ENCODE results near the gene EGFL7. TPM values are rescaled to one million over a fixed set of nuclear protein-coding genes. Genes with fewer than 3 reads are reported as not detected.
"Not testable (repeated sequence)": the region's sequence is repeated elsewhere in the genome, so short reads cannot be mapped to it uniquely, and the experiment has no call there.

EGFL7 gene
- total RNA-seq, 2 experiments from 2014 or later: 1.1 to 1.6 TPM

DNA sequence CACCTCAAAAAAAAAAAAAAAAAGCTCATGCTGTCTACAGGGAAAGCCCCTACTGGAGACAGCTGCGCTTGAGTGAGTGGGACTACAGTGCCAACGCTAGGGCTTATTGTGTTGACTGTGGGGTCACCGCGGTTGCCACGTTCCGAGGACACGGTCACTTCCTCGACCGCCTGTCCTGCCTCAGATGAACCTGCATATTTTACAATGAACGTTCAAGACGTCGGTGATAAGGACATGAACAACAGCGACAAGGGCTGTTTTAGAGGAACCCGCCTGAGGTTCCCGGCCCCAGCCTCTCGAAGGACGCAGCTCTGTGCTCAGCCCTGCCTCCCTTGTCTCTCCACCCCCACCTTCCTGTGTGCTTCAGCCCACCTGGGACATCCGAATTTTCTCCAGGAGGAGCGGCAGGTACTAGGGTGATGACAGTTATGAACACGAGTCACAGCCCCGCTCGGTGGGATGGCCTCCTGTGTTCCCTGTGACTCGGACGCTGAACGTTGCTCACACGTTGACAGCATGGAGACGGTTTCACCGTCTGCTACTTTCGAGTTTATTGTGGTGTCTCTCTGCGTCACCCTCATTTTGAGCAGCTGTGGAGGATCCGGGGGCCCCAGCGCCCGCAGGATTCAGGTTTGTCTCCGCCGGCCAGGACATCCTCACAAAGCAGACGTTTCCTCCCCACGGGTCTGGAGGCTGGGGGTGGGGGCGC is 38.4 kb downstream of the EGFL7 start:
- ATAC-seq: peak; percentile 93
- peak overlapping the region; percentile 97 for H3K27ac Mint-ChIP-seq
- intact Hi-C loops (cut with micrococcal nuclease): no loop called here
- no peaks in the 10 kb centered on the region for H3K36me3 Mint-ChIP-seq (ENCODE audit: low read depth)
- H3K27me3 Mint-ChIP-seq: peaks cover 19% of the 10 kb centered on the region
- peak; percentile 93 for DNase-seq
- H3K4me1 Mint-ChIP-seq (ENCODE audit: low read depth): peaks cover 26% of the 10 kb centered on the region
- POLR2A ChIA-PET: interaction anchor here (0.6 to 7.6 kb wide), 6 partner anchors 12 to 82 kb away, joined by 3 to 44 read pairs (median 4); partner anchors contain the start of gene AGPAT2
- peak overlapping the region; percentile 76 for H3K4me3 Mint-ChIP-seq
- CTCF ChIA-PET: interaction anchor here (1.0 to 1.5 kb wide), 4 partner anchors 26 to 30 kb away, joined by 3 to 4 read pairs (median 3); no protein-coding TSS in a partner anchor
- TF ChIP-seq, protein P1, sequence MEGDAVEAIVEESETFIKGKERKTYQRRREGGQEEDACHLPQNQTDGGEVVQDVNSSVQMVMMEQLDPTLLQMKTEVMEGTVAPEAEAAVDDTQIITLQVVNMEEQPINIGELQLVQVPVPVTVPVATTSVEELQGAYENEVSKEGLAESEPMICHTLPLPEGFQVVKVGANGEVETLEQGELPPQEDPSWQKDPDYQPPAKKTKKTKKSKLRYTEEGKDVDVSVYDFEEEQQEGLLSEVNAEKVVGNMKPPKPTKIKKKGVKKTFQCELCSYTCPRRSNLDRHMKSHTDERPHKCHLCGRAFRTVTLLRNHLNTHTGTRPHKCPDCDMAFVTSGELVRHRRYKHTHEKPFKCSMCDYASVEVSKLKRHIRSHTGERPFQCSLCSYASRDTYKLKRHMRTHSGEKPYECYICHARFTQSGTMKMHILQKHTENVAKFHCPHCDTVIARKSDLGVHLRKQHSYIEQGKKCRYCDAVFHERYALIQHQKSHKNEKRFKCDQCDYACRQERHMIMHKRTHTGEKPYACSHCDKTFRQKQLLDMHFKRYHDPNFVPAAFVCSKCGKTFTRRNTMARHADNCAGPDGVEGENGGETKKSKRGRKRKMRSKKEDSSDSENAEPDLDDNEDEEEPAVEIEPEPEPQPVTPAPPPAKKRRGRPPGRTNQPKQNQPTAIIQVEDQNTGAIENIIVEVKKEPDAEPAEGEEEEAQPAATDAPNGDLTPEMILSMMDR (IDR thresholded peaks at IDR 0.05): no peak
- H3K9me3 Mint-ChIP-seq: no peaks in the 10 kb centered on the region

DNA sequence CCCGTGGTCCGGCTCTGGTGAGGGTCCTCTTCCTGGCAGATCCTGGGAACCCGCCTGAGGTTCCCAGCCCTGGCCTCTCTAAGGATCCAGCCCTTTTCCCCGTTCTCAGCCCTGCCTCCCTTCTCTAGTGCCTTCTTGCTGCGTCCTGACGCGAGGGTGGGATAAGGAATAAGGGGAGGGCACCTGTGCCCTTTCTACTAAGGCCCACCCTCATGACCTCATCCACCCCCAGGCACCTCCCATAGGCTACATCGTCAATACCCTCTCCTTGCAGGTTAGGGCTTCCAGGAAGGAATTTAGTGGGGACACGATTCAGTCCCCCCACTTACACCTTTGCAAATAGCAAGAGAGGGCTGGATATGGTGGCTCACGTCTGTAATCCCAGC is 38.9 kb downstream of the EGFL7 start:
- peaks cover 26% of the 10 kb centered on the region for H3K4me1 Mint-ChIP-seq (ENCODE audit: low read depth)
- TF ChIP-seq, protein P1 (IDR thresholded peaks at IDR 0.05): no peak
- intact Hi-C loops (cut with micrococcal nuclease): no loop called here
- ChIA-PET CTCF (interaction anchor here (1.0 to 1.5 kb wide), 4 partner anchors 25 to 30 kb away, joined by 3 to 4 read pairs (median 3); no protein-coding TSS in a partner anchor), POLR2A (interaction anchor here (0.6 to 7.6 kb wide), 5 partner anchors 12 to 56 kb away, joined by 3 to 44 read pairs (median 4); partner anchors contain the start of gene AGPAT2)
- H3K9me3 Mint-ChIP-seq: no peaks in the 10 kb centered on the region
- ATAC-seq (peak; percentile 7), DNase-seq (peak; percentile 41)
- H3K4me3 Mint-ChIP-seq: peak overlapping the region; percentile 76
- peak overlapping the region; percentile 97 for H3K27ac Mint-ChIP-seq
- no peaks in the 10 kb centered on the region for H3K36me3 Mint-ChIP-seq (ENCODE audit: low read depth)
- peaks cover 19% of the 10 kb centered on the region for H3K27me3 Mint-ChIP-seq

DNA sequence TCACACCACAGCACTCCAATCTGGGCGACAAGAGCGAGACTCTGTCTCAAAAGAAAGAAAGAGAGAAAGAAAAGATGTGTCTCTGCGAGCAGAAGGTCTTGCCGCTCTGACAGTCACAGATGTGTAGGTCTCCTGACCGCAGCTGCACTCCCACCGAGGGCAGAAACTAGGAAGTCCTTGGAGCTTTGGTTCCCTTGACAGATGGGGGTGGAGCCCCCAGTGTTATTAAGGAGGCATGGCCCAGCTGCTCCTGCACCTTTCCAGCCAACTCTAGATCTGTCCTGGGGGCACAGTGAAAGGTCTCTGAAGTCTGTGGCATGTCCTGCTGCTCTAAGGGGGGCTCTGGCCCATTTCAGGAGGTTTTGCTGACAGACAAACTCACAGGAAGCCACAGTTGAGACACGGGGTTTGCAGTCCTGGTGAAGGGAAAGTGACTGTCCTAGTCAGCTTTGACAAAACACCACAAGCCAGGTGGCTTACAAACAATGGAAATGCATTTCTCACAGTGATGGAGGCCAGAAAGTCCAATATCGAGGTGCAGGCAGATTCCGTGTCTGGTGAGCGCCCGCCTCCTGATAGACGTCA is 40.7 kb downstream of the EGFL7 start:
- CTCF ChIA-PET: no interaction called here
- H3K27me3 Mint-ChIP-seq: peaks cover 15% of the 10 kb centered on the region
- H3K4me1 Mint-ChIP-seq (ENCODE audit: low read depth): peaks cover 22% of the 10 kb centered on the region
- intact Hi-C loops (cut with micrococcal nuclease): no loop called here
- H3K36me3 Mint-ChIP-seq (ENCODE audit: low read depth): no peaks in the 10 kb centered on the region
- TF ChIP-seq, protein P1 (IDR thresholded peaks at IDR 0.05): no peak
- H3K4me3 Mint-ChIP-seq: no peak overlapping the region
- ATAC-seq: no peak
- POLR2A ChIA-PET: interaction anchor here (7.6 kb wide), 1 partner anchor 25 kb away, joined by 44 read pairs; no protein-coding TSS in a partner anchor
- no peaks in the 10 kb centered on the region for H3K9me3 Mint-ChIP-seq
- DNase-seq: no peak
- no peak overlapping the region for H3K27ac Mint-ChIP-seq

DNA sequence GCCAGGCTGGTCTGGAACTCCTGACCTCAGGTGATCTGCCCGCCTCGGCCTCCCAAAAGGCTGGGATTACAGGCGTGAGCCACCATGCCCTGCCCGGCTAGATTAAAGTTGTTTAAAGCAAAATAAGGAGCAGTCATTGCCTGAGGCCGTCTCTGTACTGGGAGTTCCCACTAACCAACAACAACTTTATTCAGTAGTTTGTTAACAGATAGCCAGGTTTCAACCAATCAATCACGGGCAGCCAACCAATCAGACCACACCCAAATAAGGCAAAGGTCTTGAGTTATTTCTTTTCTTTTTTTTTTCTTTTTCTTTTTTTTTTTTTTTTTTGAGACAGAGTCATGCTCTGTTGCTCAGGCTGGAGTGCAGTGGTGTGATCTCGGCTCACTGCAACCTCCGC is 42.0 kb downstream of the EGFL7 start:
- H3K36me3 Mint-ChIP-seq (ENCODE audit: low read depth); H3K9me3 Mint-ChIP-seq; CTCF ChIA-PET; ATAC-seq; H3K4me3 Mint-ChIP-seq; intact Hi-C loops (cut with micrococcal nuclease); H3K27ac Mint-ChIP-seq; H3K27me3 Mint-ChIP-seq; DNase-seq: not testable (repeated sequence)
- POLR2A ChIA-PET: interaction anchor here (2.1 kb wide), 1 partner anchor 22 kb away, joined by 7 read pairs; no protein-coding TSS in a partner anchor
- H3K4me1 Mint-ChIP-seq (ENCODE audit: low read depth): peaks cover 22% of the 10 kb centered on the region

DNA sequence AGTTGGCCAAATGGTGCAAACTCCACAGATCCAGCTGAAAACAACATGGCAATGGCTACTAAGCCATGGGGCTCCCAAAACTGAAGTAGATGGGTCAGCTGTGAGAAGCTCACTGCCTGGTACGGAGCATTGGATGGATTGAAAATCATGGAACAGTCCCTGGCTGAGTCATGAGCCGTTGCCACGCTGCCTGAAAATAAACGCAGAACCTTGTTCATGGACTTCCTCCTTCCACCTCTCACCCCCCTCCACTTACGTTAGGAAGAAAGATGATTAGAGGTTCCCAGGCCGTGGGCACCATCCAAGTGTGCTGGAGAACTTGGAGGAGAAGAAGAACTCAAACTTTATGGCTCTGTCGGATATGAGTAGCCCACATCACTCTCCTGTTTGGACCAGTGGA is 42.8 kb downstream of the EGFL7 start:
- CTCF ChIA-PET: interaction anchor here (0.7 kb wide), 1 partner anchor 45 kb away, joined by 3 read pairs; no protein-coding TSS in a partner anchor
- no peaks in the 10 kb centered on the region for H3K9me3 Mint-ChIP-seq
- no peaks in the 10 kb centered on the region for H3K36me3 Mint-ChIP-seq (ENCODE audit: low read depth)
- peaks cover 14% of the 10 kb centered on the region for H3K27me3 Mint-ChIP-seq
- no peak overlapping the region for H3K4me3 Mint-ChIP-seq
- POLR2A ChIA-PET: interaction anchor here (2.1 kb wide), 1 partner anchor 22 kb away, joined by 7 read pairs; no protein-coding TSS in a partner anchor
- H3K27ac Mint-ChIP-seq: no peak overlapping the region
- TF ChIP-seq, protein P1 (IDR thresholded peaks at IDR 0.05): no peak
- DNase-seq (no peak), ATAC-seq (no peak)
- peaks cover 17% of the 10 kb centered on the region for H3K4me1 Mint-ChIP-seq (ENCODE audit: low read depth)
- intact Hi-C loops (cut with micrococcal nuclease): no loop called here
